ENCODE results near the gene MAPK1.
"Not testable (repeated sequence)": the region's sequence is repeated elsewhere in the genome, so short reads cannot be mapped to it uniquely, and the experiment has no call there.

GRCh38 chr22:21724496-21724895, 142.9 kb downstream of the MAPK1 start:
- TF ChIP-seq CTCF (conservative IDR thresholded peaks at IDR 0.05); ZFX (IDR thresholded peaks at IDR 0.05): not testable (repeated sequence)
